DND-41 (cell line): ENCODE data around the gene GPR39.

Source experiments
- ATAC-seq: fragments of 200-7000 bp; cut with Tn5 transposase; 3 replicates; pipeline ENCODE4 v1.9.1; 2021; ENCODE audit warnings: low read depth; ENCODE audit not compliant: insufficient read depth
- DNase-seq: peaks from one replicate; pipeline ENCODE4 v3.0.0-alpha.2; 2020
- H2AFZ ChIP-seq: 2 replicates; pipeline ENCODE4 v1.6.0; 2012; ENCODE audit warnings: low read depth, low read length
- H3K27ac ChIP-seq: 2 replicates; pipeline ENCODE4 v1.5.1; 2012; ENCODE audit warnings: low read length, inconsistent platforms
- H3K27me3 ChIP-seq: fragments of 200-600 bp; sonication (generic); 2 replicates; pipeline ENCODE4 v1.6.0; 2012; ENCODE audit warnings: low read length, mild to moderate bottlenecking, inconsistent platforms; ENCODE audit not compliant: insufficient read depth, poor library complexity
- H3K36me3 ChIP-seq: 2 replicates; pipeline ENCODE4 v1.5.1; 2012; ENCODE audit warnings: low read length, inconsistent platforms; ENCODE audit not compliant: insufficient read depth
- H3K4me1 ChIP-seq: 2 replicates; pipeline ENCODE4 v1.5.1; 2012; ENCODE audit warnings: mild to moderate bottlenecking, low read length; ENCODE audit not compliant: insufficient read depth
- H3K4me2 ChIP-seq: 2 replicates; pipeline ENCODE4 v1.6.0; 2012; ENCODE audit warnings: mild to moderate bottlenecking, moderate library complexity, low read length, inconsistent platforms; ENCODE audit not compliant: insufficient read depth
- H3K4me3 ChIP-seq, 2 experiments: fragments of 200-600 bp in 1 of 2; shearing (Covaris generic) in 1 of 2; 2 replicates each; pipeline ENCODE4 v1.5.1; 2012 to 2016; ENCODE audit warnings: inconsistent platforms in 2 of 2, low read length in 2 of 2, mild to moderate bottlenecking in 2 of 2, low read depth in 1 of 2, moderate library complexity in 1 of 2
- H3K79me2 ChIP-seq: 2 replicates; pipeline ENCODE4 v1.6.0; 2012; ENCODE audit warnings: low read length, inconsistent platforms; ENCODE audit not compliant: insufficient read depth
- H3K9ac ChIP-seq: 2 replicates; pipeline ENCODE4 v1.6.0; 2012; ENCODE audit warnings: low read depth, mild to moderate bottlenecking, inconsistent platforms, low read length, moderate library complexity
- H3K9me3 ChIP-seq: 2 replicates; pipeline ENCODE4 v1.5.1; 2012; ENCODE audit warnings: low read length, moderate library complexity, mild to moderate bottlenecking, inconsistent platforms; ENCODE audit not compliant: insufficient read depth, severe bottlenecking
- H4K20me1 ChIP-seq: 2 replicates; pipeline ENCODE4 v1.6.0; 2012; ENCODE audit warnings: low read length; ENCODE audit not compliant: insufficient read depth
- EZH2 ChIP-seq: IDR thresholded peaks from 3 replicates; pipeline ENCODE4 v1.6.1; 2012; ENCODE audit warnings: borderline replicate concordance, low read depth, mild to moderate bottlenecking, moderate library complexity, low read length, inconsistent platforms; ENCODE audit not compliant: severe bottlenecking
- TF ChIP-seq, protein P1 (sequence below): IDR thresholded peaks from 2 replicates; pipeline ENCODE4 v1.5.1; 2012; ENCODE audit warnings: borderline replicate concordance, low read length, moderate library complexity, mild to moderate bottlenecking; ENCODE audit not compliant: poor library complexity, severe bottlenecking; ENCODE audit errors: extremely low read depth

GPR39 gene

DNA sequence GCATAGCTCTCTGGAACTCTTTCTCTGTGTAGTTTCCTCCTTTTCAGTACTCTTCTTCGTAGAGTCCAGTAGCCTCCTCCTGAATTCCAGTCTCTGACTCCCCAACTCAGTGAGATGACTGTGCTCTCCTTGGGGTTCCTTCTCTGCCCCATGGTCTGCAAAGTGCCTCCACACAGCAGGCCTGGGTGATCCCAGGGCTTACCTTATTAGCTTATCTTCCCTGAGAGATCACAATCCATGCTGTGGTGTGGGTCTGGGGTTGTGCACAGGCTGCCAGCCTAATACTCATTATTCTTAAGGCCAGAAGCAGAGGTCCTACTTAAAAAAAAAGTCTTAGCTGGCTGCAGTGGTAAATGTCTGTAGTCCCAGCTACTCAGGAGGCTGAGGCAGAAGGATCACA lies 4.6 kb upstream of the GPR39 start:
- H3K79me2 ChIP-seq, result no peaks in the 10 kb centered on the region
- H3K4me2 ChIP-seq, result no peak overlapping the region
- no peak overlapping the region for H3K27ac ChIP-seq
- H3K9me3 ChIP-seq, result no peaks in the 10 kb centered on the region
- H3K9ac ChIP-seq, result no peak overlapping the region
- no peak overlapping the region for H3K4me3 ChIP-seq
- no peaks in the 10 kb centered on the region for H4K20me1 ChIP-seq
- ATAC-seq (no peak), DNase-seq (no peak)
- no peak overlapping the region for H2AFZ ChIP-seq
- no peak for TF ChIP-seq EZH2
- TF ChIP-seq, protein P1, sequence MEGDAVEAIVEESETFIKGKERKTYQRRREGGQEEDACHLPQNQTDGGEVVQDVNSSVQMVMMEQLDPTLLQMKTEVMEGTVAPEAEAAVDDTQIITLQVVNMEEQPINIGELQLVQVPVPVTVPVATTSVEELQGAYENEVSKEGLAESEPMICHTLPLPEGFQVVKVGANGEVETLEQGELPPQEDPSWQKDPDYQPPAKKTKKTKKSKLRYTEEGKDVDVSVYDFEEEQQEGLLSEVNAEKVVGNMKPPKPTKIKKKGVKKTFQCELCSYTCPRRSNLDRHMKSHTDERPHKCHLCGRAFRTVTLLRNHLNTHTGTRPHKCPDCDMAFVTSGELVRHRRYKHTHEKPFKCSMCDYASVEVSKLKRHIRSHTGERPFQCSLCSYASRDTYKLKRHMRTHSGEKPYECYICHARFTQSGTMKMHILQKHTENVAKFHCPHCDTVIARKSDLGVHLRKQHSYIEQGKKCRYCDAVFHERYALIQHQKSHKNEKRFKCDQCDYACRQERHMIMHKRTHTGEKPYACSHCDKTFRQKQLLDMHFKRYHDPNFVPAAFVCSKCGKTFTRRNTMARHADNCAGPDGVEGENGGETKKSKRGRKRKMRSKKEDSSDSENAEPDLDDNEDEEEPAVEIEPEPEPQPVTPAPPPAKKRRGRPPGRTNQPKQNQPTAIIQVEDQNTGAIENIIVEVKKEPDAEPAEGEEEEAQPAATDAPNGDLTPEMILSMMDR, result no peak
- H3K4me1 ChIP-seq, result no peaks in the 10 kb centered on the region
- H3K36me3 ChIP-seq, result no peaks in the 10 kb centered on the region
- H3K27me3 ChIP-seq, result no peaks in the 10 kb centered on the region

DNA sequence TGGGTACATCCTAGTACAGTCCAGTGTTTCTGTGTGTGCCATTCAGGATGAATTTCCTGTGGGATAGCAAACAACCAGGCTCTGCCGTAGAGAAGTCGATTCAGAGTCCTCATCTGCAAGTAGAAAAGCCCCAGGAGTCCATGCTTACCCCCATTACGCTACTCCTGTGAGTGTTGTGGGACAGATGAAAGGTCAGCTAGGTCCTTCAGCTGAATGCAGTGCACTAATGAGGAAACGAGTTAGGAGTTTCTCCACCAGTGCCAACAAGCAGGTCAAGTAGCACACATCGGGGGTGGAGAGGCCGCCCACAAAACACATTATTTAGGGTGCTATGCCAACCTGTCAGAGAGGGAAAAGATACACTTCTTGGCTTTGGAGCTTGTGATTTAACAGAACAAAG lies 2.5 kb upstream of the GPR39 start:
- DNase-seq (no peak), ATAC-seq (no peak)
- Histone ChIP-seq H3K36me3 (no peaks in the 10 kb centered on the region), H3K27ac (no peak overlapping the region), H3K79me2 (no peaks in the 10 kb centered on the region), H3K4me3 (no peak overlapping the region), H3K4me2 (no peak overlapping the region), H3K9ac (no peak overlapping the region), H2AFZ (no peak overlapping the region), H4K20me1 (no peaks in the 10 kb centered on the region), H3K9me3 (no peaks in the 10 kb centered on the region), H3K4me1 (no peaks in the 10 kb centered on the region), H3K27me3 (no peaks in the 10 kb centered on the region)
- TF ChIP-seq, protein P1, result no peak

DNA sequence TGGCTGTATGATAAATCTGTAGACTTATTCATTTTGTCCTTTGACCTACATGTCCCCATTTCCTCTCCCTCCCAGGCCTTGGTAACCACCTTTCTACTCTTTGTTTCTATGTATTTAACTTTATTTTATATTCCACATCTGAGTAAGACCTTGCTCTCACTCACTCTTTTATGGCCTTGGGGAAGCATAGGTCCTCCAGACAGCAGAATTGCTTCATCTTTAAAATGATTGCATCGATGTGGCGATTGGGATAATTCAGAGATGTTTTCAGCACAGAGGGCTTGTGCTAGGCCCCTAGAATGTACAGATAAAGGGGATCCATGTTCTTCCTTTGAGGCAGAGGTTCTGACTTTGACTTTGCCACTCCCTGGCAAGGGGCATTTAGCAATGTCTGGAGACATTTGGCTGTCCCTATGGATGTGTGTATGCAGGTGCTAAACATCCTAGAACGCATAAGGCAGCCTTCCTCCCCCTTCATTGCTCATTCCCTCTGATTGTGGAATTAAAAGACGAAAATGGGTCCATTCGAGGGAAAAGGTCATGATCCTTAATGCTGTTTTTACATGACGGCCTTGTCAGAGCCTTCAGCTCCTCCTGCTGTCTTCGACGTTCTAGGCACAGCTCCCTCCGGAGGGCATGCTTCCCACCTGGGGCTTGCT lies 1.2 kb upstream of the GPR39 start:
- H3K4me1 ChIP-seq, result no peaks in the 10 kb centered on the region
- H2AFZ ChIP-seq, result no peak overlapping the region
- no peak overlapping the region for H3K4me3 ChIP-seq
- DNase-seq, result no peak
- H3K27me3 ChIP-seq, result no peaks in the 10 kb centered on the region
- H3K4me2 ChIP-seq, result no peak overlapping the region
- ATAC-seq, result no peak
- H3K27ac ChIP-seq, result no peak overlapping the region
- H3K9ac ChIP-seq, result no peak overlapping the region
- H3K79me2 ChIP-seq, result no peaks in the 10 kb centered on the region
- H3K36me3 ChIP-seq, result no peaks in the 10 kb centered on the region
- TF ChIP-seq, protein P1, result no peak
- no peak for TF ChIP-seq EZH2
- no peaks in the 10 kb centered on the region for H4K20me1 ChIP-seq
- no peaks in the 10 kb centered on the region for H3K9me3 ChIP-seq
